DMS79 (cell line): ENCODE measurements around the gene LCNL1.
A peak's percentile ranks its signal among the peaks of the same experiment; 100 is the strongest.

Source experiments
- DNase-seq: peaks from one replicate; lab custom pipeline; 2025; lab: John Stamatoyannopoulos, UW

The LCNL1 gene

DNA sequence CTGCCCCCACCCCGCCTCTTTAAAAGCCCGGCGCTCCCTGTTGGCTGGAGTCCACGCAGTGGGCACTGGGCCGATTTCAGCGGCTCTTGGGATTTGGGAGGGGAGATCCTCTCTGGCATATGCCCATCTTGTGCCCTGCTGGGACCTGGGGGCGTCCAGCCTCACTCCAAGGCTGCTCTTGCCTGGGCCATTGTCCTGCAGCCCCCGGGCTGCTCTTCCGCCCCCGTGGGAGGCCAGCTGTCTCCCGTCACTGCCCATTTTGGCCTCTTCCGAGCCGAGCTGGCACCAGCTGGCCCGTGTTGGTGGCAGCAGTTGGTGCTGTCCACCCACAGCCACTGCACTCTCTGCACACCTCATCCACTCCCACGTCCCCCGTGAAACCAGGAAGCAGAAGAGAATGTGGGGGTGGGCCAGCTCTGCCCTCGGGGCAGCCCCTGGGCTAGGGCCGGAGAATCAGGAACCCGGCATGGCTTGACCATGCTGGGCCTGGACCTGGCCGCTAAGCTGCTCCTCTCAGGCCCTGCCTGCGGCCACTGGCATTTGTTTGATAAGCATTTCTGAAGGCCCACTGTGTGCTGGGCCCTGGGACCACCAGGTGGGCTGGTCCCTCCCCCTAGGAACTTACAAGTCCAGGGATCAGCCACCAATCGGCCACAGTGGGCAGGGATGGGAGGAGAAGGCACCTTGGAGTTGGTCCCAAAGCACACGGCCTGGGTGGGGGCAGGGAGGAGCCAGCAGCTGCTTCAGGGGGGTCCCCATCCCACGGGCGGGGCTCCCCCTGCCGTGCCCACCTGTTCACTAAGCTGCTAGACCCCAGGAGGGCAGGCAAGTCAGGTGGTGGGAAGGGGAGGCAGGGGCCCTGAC lies 35.5 kb upstream of the LCNL1 start:
- no peak for DNase-seq

- no peak for DNase-seq
These were observed 34.8 kb upstream of the LCNL1 start for GRCh38 chr9:136947955-136948510.

DNA sequence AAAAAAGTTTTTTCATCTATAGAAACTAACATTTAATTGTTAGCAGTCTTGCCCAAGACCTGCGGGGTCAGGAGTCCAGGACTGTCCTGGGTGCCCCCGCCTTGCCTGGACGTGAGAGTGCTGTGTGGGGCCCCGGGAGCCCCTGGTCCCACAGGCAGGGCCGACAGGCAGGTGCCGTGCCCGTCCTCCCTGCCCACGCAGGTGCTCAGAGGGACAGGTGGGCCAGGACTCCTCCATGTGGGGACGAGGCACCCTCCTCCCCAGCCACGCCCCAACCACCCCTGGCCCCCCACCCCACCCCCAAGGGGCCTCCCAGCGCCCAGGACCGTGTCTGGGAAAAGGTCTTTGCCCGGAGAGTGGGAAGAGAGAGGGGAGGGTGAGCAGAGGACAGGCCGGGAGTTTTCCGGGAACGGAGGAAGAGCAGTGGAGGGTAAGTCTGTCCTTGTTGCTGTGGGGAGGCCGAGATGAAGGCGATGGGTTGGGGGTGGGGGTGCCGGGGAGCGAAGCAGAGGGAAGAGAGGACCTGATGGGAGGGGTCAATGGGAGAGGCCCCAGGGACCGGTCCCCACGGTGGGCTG lies 33.5 kb upstream of the LCNL1 start:
- no peak for DNase-seq

GRCh38 chr9:136949817-136950655 lies 32.8 kb upstream of the LCNL1 start:
- peak; percentile 94 for DNase-seq

DNA sequence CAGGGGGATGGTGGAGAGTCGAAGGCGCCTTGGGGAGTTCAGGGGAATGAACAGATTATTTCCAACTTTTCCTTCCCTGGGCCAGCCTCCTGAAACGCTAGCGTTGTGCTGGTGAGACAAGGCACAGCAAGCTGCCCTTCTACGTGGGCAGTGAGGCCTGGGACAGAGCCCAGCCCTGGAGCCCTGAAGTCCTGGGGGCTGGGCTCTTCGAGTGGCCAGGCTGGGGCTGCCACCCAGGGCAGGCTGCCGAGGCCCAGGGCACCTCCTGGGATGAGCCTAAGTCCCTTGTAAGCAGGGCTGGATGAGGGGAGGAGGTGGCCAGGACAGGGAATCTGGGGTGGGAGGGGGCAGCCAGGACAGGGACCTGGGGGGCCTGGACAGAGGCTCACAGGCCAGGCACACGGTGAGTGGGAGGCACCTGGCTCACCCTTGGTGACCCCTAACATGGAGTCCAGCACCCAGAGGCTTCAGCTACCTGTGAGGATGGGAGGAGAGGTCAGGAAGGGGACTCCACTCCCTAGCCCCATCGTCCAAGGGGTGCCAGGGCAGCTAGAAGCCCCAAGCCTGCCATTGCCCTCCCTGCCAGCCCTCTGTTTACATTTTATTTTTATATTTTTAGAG lies 32.0 kb upstream of the LCNL1 start:
- no peak for DNase-seq

DNA sequence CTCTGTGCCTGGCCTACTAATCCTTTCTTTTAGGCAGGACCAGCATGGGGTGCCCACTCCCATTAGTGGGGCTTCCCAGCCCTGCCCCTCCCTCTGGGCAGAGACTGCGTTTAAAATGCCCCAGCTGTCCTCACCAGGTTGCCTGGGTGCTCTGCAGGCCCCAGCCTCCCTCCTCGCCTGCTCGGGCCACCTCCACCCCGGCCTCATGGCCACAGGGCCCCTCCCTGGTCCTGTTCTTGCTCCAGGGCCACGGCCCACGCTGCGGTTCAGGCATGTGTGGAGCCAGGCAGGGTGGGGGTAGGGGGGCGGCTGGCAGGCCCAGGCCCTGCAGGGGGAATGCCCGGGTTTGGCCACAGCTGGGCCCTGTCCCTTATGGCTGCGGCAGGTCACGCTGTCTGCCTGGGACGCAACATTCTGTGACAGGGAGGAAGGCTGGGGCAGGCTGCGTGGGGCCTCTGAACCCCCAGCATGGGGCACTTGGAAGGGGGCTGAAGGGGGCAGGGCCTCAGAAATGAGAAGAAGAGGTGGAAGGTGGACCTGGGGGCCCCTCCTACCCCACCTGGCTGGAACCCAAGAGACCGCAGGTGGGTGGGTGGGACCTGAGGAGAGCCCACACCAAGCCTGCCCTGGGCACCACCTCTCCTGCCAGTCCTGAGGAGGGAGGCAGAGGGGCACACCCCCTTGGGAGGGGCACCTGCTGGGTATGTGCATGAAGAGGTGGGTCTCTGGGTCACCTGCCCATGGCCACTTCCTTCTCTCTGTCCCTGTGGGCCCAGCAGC lies 31.1 kb upstream of the LCNL1 start, which contains the start of gene LCN12:
Gene LCN12 (plus strand): TSS at position 733 of the 780 bp plus-strand sequence. CDS start 55 bp downstream, outside the sequence.
- DNase-seq = no peak

DNA sequence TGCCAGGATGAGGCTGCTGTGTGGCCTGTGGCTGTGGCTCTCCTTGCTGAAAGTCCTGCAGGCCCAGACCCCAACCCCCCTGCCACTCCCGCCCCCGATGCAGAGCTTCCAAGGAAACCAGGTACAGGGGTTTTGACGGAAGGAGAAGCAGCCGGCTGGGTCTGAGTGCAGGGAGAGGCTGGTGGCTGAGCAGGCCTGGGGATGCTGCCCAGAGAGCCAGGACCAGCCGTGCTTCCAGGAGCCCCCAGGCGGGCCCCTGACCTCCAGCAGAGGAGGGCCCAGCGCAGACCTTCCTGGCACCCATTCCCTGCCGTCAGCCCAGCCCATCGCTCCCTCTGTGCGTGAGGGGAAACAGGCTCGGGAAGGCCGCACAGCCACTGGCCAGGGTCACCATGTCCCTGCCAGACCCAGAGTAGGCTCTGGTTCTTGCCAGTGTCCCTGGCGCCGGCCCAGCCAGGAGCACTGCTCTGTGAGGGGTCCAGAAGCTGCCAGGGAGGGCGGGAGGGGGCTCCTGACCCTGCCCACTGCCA lies 30.4 kb upstream of the LCNL1 start:
- peak; percentile 33 for DNase-seq

DNA sequence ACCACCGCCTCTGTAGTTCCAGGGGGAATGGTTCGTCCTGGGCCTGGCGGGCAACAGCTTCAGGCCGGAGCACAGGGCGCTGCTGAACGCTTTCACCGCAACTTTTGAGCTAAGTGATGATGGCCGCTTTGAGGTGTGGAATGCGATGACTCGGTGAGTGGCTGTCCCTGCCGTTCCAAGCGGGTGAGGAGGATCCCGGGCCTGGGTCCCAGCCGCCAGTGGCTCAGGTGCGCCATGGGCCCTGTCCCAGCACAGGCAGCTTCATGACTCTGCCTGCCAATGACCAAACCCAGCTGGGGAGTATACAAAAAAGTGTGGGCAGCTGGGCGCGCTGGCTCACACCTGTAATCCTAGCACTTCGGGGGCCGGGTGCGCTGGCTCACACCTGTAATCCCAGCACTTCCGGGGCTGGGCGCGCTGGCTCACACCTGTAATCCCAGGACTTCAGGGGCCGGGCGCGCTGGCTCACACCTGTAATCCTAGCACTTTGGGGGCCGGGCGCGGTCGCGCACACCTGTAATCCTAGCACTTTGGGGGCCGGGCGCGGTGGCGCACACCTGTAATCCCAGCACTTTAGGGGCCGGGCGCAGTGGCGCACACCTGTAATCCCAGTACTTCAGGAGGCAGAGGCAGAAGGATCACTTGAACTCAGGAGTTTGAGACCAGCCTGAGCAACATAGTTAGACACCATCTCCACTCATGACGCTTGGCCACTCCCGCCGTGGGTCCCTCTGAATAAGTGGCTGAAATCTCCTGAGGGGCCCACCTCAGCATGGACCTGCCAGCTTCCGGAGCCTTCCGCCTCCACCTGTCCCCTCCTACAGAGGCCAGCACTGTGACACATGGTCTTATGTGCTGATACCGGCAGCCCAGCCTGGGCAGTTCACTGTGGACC lies 29.7 kb upstream of the LCNL1 start:
- no peak for DNase-seq

DNA sequence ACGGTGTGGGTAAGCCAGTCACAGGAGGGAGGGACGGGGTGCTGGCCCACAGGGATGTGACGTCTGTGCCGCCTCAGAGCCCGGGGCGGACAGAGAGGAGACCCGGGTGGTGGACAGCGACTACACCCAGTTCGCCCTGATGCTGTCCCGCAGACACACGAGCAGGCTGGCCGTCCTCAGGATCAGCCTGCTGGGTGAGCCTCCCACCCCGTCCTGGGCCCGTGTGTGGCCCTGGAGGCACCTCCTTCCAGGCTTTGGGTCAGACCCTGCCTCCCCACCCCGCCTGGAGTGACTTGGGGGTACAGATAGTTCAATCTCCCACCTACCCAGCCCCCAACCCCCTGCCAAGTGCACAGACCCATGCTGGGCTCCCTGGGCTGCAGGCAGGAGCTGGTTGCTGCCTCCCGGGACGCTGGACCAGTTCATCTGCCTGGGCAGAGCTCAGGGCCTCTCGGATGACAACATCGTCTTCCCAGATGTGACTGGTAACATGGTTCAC lies 29.0 kb upstream of the LCNL1 start:
- no peak for DNase-seq

DNA sequence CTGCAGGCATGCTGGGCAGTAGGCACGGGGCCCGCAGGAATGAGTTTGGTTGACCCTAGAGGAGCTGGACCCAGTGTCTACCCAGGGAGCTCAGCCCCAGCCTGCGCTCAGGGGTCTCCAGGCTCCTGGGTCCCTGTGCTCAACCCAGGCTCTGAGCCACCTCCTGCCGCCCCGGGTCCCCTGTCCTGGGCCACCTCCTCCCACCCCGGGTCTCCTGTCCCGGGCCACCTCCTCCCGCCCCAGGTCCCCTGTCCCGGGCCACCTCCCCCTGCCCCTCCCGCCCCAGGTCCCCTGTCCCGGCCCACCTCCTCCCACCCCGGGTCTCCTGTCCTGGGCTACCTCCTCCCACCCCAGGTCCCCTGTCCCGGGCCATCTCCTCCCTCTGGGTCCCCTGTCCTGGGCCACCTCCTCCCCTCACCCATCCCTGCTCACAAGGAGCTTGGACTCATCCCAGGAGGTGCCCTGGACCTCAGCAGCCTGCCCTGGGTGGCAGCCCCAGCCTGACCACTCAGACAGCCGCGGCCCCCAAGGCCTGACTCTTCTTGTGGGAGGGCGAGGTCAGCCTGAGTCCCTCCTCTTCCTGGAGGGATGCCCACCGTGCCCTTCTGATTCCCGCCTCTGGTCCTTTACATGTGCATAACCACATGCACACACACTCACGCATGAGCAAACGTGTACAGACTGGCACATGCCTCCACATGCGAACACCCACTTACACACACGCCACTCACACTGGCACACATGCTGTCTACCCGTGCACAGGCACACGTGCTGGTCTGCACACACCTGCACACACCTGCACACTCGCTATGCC lies 28.3 kb upstream of the LCNL1 start:
- no peak for DNase-seq

DNA sequence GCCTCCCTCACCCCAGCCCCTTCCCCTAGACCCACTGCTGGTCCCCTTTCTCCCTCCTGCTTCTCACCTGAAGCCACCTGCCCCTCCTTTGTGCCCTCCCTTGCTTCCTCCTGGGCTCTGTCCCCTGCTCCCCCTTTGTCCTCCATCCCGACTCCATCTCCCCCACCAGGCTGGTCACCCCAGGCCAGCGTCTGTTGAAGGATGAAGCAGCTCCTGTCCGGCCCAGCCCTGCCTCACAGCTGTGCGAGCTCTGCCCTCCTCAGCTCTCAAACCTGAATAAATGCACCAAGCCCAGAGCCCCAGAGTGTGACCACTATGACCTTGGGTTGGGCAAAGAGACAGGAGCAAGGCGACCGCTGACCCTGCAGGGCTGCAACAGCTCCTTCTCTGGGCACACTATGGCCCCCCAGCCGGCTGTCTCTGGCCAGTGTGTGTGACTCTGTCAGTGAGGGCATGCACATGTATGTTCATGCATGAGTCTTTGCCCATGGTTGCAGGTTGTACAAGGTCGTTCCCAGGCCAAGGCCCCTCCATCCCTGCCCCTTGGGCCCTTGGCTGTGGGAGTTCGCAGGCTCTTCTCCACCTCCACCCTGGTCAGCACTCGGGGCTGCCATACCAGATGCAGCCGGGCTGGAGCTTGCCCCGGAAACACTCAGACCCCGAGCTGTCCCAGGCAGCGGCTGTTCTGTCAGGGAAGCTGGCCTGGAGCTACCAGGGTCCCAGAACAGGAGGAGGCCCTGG lies 27.4 kb upstream of the LCNL1 start:
- no peak for DNase-seq

DNA sequence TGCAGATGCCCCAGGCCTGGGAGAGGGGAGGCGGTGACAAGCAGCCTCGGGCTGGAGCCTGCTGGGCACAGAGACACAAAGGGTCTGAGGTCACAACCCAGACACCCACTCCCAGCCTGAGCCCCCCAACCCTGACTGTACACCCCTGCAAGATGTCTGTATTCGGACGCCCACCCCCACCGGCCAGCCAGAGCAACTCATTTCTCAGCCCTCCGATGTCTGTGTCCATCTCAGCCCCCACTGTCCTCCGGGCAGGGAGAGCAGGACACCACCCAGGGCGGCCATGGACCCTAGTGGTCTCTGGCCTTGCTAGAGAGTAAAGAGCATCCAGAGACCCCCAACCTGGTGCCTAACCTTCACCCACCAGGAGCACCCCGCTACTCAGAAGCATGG lies 26.9 kb upstream of the LCNL1 start:
- no peak for DNase-seq

- DNase-seq = no peak
These were observed 26.2 kb upstream of the LCNL1 start for GRCh38 chr9:136956604-136957003.

- DNase-seq = no peak
These were observed 25.3 kb upstream of the LCNL1 start for GRCh38 chr9:136957461-136957860.

DNA sequence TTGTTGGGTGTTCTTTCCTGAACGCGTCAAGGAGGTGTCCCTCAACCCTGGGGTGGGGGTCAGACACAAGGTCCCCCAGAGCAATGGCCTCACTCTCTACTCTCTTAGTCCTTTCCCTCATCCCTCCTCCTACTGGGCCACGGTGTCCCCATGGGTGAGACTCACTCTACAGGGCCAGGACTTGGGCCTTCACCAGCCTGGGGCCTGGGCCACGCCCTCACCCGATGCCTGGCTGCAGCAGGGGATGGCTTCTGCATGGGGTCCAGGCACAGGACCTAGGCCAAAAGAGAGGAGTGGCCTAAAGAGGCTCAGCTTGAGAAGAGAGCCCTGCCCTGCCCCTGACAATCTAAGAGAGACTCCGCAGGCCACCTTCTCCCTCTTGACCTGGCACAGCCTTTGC lies 24.9 kb upstream of the LCNL1 start:
- DNase-seq = no peak

GRCh38 chr9:136958473-136958872 lies 24.3 kb upstream of the LCNL1 start:
- no peak for DNase-seq

DNA sequence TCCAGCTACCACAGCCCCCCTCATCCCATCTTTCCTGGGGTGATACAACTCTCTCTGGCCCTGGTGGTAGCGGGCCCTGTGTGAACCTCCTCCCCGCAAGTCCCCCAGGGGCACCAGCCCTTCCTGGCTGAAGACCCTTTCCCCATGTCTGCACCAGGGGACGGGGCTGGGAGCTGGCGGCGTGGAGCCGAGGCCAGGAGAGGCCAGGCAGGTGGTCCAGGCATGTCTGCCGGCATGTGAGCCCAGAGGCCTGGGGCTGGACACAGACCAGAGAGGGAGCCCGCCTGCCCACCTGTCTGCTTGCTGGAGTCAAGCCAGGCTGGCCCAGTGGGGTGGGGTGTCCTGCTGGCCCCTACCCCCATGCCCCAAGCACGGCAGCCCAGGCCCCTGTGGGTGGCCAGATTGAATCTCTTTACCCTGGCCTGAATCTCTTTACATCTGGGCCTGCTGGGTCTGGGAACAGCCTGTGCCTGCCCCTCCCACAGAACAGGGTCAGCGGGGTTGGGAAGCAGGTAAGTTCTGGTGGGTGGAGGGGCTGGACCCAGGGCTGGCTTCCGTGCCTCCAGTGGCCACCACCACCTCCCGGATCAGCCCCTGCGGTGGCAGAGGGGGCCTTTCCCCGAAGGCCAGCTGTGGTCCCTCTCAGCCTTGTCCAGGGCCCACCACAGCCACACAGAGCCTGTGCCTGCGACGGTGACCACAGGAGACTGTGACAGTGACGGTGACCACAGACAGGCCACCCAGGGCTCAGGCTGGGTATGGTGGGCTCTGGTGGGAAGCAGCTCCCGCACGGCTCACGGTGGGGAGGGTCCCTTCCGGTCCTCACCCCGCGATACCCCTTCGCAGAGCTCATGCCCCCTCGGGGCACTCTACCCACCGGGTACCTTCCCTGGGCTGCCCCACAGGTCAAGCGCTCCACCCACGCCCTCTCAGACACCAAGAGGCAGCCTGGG lies 23.6 kb upstream of the LCNL1 start:
- DNase-seq = no peak
